SK-N-SH treated with all-trans-retinoic acid at 6 μM for 48 hours (cell line): ENCODE measurements around the gene PCDHB3.
"Not testable (repeated sequence)": the region's sequence is repeated elsewhere in the genome, so short reads cannot be mapped to it uniquely, and the experiment has no call there.

Experiments
- ATAC-seq: fragments of 200-7000 bp; cut with Tn5 transposase; 3 replicates; pipeline ENCODE4 v1.9.1; 2020; ENCODE audit warnings: mild to moderate bottlenecking, moderate library complexity
- BACH2 ChIP-seq: fragments of 250-450 bp; sonication (Bioruptor Pico); IDR thresholded peaks from 2 replicates; pipeline ENCODE4 v1.9.0; 2021; ENCODE audit warnings: mild to moderate bottlenecking, borderline replicate concordance
- GLIS3 ChIP-seq: fragments of 250-450 bp; sonication (Bioruptor Pico); IDR thresholded peaks from 2 replicates; pipeline ENCODE4 v1.5.0; 2020; ENCODE audit warnings: mild to moderate bottlenecking, moderate library complexity
- OSR1 ChIP-seq: fragments of 250-450 bp; sonication (Bioruptor Pico); IDR thresholded peaks from 2 replicates; pipeline ENCODE4 v1.8.0; 2022; ENCODE audit warnings: moderate library complexity, mild to moderate bottlenecking, inconsistent platforms
- PPARA ChIP-seq: fragments of 250-450 bp; sonication (Bioruptor Pico); IDR thresholded peaks from 2 replicates; pipeline ENCODE4 v1.5.0; 2020; ENCODE audit warnings: mild to moderate bottlenecking, borderline replicate concordance
- RARB ChIP-seq: fragments of 250-450 bp; sonication (Bioruptor Pico); IDR thresholded peaks from 2 replicates; pipeline ENCODE4 v1.8.0; 2021; ENCODE audit warnings: mild to moderate bottlenecking, moderate library complexity
- SNAI2 ChIP-seq: fragments of 250-450 bp; sonication (Bioruptor Pico); IDR thresholded peaks from 2 replicates; pipeline ENCODE4 v1.5.0; 2020; ENCODE audit warnings: mild to moderate bottlenecking, moderate library complexity
- TCF4 ChIP-seq: fragments of 250-450 bp; sonication (Bioruptor Pico); IDR thresholded peaks from 2 replicates; pipeline ENCODE4 v1.8.0; 2021; ENCODE audit warnings: mild to moderate bottlenecking, moderate library complexity, borderline replicate concordance
- TOX ChIP-seq: fragments of 250-450 bp; sonication (Bioruptor Pico); IDR thresholded peaks from 2 replicates; pipeline ENCODE4 v1.8.0; 2021; ENCODE audit warnings: mild to moderate bottlenecking, moderate library complexity, borderline replicate concordance
- ZC3H10 ChIP-seq: fragments of 250-450 bp; sonication (Bioruptor Pico); IDR thresholded peaks from 2 replicates; pipeline ENCODE4 v1.5.1; 2021; ENCODE audit warnings: mild to moderate bottlenecking, moderate library complexity
- ZFP3 ChIP-seq: fragments of 250-450 bp; sonication (Bioruptor Pico); IDR thresholded peaks from 2 replicates; pipeline ENCODE4 v1.5.0; 2020; ENCODE audit warnings: mild to moderate bottlenecking, moderate library complexity
- ZFP30 ChIP-seq: fragments of 450-650 bp; formaldehyde crosslinking; IDR thresholded peaks from 2 replicates; pipeline ENCODE4 v1.5.0; 2022; ENCODE audit warnings: mild to moderate bottlenecking, moderate library complexity
- ZNF8 ChIP-seq: fragments of 450-650 bp; formaldehyde crosslinking; IDR thresholded peaks from 2 replicates; pipeline ENCODE4 v1.5.0; 2020; ENCODE audit warnings: mild to moderate bottlenecking, moderate library complexity
- TF ChIP-seq, protein P1 (sequence below): fragments of 250-450 bp; sonication (Bioruptor Pico); IDR thresholded peaks from 2 replicates; pipeline ENCODE4 v1.5.1; 2021; ENCODE audit warnings: mild to moderate bottlenecking, moderate library complexity
- TF ChIP-seq, protein P2 (sequence below): fragments of 250-450 bp; sonication (Bioruptor Pico); IDR thresholded peaks from 2 replicates; pipeline ENCODE4 v1.5.1; 2020; ENCODE audit warnings: low read depth, mild to moderate bottlenecking, moderate library complexity
- TF ChIP-seq, protein P3 (sequence below): fragments of 250-450 bp; sonication (Bioruptor Pico); IDR thresholded peaks from 2 replicates; pipeline ENCODE4 v1.8.0; 2020; ENCODE audit warnings: mild to moderate bottlenecking, moderate library complexity, borderline replicate concordance
- TF ChIP-seq, protein P4 (sequence below): fragments of 250-450 bp; sonication (Bioruptor Pico); IDR thresholded peaks from 2 replicates; pipeline ENCODE4 v1.5.0; 2020; ENCODE audit warnings: mild to moderate bottlenecking, moderate library complexity
- TF ChIP-seq, protein P5 (sequence below): fragments of 250-450 bp; sonication (Bioruptor Pico); IDR thresholded peaks from 2 replicates; pipeline ENCODE4 v1.8.0; 2021; ENCODE audit warnings: low read depth, mild to moderate bottlenecking, moderate library complexity, borderline replicate concordance

Gene PCDHB3

DNA sequence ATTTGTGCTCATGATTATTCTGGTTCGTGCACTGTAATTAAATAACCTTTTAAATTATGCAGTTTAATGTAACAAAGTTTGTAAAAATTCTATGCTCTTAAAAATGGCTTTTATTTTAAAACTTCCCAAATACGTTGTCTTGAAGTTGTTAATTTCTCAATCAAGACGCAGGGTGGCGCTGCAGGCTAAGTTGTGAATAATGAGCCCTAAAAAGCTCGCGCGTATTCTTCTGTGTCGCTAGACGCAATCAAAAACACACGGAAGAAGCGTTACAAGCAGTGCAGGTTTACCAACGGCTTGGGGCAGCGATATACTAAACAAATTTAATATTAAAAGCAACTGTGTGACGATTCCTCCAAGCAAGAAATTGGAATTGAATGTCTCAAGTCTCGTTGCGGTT is 21.3 kb downstream of the PCDHB3 start, which contains the start of gene PCDHB4:
TSS of gene PCDHB4 (plus strand) at position 256 of the 400 bp plus-strand sequence. CDS start 181 bp downstream, outside the sequence.
- TF ChIP-seq ZFP30 (CRISPR knock-in tag) (no peak), TCF4 (CRISPR knock-in tag) (no peak), OSR1 (CRISPR knock-in tag) (no peak), ZFP3 (CRISPR knock-in tag) (no peak), ZC3H10 (CRISPR knock-in tag) (no peak), BACH2 (no peak), GLIS3 (CRISPR knock-in tag) (no peak), SNAI2 (CRISPR knock-in tag) (no peak), RARB (CRISPR knock-in tag) (no peak)
- TF ChIP-seq, protein P1, sequence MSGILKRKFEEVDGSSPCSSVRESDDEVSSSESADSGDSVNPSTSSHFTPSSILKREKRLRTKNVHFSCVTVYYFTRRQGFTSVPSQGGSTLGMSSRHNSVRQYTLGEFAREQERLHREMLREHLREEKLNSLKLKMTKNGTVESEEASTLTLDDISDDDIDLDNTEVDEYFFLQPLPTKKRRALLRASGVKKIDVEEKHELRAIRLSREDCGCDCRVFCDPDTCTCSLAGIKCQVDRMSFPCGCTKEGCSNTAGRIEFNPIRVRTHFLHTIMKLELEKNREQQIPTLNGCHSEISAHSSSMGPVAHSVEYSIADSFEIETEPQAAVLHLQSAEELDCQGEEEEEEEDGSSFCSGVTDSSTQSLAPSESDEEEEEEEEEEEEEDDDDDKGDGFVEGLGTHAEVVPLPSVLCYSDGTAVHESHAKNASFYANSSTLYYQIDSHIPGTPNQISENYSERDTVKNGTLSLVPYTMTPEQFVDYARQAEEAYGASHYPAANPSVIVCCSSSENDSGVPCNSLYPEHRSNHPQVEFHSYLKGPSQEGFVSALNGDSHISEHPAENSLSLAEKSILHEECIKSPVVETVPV, result no peak
- TF ChIP-seq, protein P2, sequence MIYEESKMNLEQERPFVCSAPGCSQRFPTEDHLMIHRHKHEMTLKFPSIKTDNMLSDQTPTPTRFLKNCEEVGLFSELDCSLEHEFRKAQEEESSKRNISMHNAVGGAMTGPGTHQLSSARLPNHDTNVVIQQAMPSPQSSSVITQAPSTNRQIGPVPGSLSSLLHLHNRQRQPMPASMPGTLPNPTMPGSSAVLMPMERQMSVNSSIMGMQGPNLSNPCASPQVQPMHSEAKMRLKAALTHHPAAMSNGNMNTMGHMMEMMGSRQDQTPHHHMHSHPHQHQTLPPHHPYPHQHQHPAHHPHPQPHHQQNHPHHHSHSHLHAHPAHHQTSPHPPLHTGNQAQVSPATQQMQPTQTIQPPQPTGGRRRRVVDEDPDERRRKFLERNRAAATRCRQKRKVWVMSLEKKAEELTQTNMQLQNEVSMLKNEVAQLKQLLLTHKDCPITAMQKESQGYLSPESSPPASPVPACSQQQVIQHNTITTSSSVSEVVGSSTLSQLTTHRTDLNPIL (CRISPR knock-in tag), result no peak
- TF ChIP-seq, protein P3, sequence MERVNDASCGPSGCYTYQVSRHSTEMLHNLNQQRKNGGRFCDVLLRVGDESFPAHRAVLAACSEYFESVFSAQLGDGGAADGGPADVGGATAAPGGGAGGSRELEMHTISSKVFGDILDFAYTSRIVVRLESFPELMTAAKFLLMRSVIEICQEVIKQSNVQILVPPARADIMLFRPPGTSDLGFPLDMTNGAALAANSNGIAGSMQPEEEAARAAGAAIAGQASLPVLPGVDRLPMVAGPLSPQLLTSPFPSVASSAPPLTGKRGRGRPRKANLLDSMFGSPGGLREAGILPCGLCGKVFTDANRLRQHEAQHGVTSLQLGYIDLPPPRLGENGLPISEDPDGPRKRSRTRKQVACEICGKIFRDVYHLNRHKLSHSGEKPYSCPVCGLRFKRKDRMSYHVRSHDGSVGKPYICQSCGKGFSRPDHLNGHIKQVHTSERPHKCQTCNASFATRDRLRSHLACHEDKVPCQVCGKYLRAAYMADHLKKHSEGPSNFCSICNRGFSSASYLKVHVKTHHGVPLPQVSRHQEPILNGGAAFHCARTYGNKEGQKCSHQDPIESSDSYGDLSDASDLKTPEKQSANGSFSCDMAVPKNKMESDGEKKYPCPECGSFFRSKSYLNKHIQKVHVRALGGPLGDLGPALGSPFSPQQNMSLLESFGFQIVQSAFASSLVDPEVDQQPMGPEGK (CRISPR knock-in tag), result no peak

DNA sequence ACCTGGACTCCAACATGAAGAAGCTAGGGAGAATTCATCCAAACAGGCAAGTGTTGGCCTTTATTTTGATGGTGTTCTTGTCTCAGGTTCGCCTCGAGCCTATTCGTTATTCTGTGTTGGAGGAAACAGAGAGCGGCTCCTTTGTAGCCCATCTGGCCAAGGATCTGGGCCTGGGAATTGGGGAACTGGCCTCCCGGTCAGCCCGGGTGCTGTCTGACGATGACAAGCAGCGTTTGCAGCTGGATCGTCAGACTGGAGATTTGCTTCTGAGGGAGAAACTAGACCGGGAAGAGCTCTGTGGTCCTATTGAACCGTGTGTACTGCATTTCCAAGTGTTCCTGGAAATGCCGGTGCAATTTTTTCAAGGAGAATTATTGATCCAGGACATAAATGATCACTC is 21.7 kb downstream of the PCDHB3 start:
- no peak; the same call in 2 of the 3 replicates for ATAC-seq
- TF ChIP-seq, protein P1, result no peak
- TF ChIP-seq, protein P4, sequence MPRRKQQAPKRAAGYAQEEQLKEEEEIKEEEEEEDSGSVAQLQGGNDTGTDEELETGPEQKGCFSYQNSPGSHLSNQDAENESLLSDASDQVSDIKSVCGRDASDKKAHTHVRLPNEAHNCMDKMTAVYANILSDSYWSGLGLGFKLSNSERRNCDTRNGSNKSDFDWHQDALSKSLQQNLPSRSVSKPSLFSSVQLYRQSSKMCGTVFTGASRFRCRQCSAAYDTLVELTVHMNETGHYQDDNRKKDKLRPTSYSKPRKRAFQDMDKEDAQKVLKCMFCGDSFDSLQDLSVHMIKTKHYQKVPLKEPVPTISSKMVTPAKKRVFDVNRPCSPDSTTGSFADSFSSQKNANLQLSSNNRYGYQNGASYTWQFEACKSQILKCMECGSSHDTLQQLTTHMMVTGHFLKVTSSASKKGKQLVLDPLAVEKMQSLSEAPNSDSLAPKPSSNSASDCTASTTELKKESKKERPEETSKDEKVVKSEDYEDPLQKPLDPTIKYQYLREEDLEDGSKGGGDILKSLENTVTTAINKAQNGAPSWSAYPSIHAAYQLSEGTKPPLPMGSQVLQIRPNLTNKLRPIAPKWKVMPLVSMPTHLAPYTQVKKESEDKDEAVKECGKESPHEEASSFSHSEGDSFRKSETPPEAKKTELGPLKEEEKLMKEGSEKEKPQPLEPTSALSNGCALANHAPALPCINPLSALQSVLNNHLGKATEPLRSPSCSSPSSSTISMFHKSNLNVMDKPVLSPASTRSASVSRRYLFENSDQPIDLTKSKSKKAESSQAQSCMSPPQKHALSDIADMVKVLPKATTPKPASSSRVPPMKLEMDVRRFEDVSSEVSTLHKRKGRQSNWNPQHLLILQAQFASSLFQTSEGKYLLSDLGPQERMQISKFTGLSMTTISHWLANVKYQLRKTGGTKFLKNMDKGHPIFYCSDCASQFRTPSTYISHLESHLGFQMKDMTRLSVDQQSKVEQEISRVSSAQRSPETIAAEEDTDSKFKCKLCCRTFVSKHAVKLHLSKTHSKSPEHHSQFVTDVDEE, result no peak
- TF ChIP-seq TOX (CRISPR knock-in tag), result no peak

More for the DNA sequence above, 21.3 kb downstream of the PCDHB3 start, which contains the start of gene PCDHB4:
- no peak for ATAC-seq

DNA sequence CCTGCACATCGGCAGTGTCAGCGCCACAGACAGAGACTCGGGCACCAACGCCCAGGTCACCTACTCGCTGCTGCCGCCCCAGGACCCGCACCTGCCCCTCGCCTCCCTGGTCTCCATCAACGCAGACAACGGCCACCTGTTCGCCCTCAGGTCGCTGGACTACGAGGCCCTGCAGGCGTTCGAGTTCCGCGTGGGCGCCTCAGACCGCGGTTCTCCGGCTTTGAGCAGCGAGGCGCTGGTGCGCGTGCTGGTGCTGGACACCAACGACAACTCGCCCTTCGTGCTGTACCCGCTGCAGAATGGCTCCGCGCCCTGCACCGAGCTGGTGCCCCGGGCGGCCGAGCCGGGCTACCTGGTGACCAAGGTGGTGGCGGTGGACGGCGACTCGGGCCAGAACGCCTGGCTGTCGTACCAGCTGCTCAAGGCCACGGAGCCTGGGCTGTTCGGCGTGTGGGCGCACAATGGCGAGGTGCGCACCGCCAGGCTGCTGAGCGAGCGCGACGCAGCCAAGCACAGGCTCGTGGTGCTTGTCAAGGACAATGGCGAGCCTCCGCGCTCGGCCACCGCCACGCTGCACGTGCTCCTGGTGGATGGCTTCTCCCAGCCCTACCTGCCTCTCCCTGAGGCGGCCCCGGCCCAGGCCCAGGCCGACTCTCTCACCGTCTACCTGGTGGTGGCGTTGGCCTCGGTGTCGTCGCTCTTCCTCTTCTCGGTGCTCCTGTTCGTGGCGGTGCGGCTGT is 23.3 kb downstream of the PCDHB3 start:
- ATAC-seq, result not testable (repeated sequence)

DNA sequence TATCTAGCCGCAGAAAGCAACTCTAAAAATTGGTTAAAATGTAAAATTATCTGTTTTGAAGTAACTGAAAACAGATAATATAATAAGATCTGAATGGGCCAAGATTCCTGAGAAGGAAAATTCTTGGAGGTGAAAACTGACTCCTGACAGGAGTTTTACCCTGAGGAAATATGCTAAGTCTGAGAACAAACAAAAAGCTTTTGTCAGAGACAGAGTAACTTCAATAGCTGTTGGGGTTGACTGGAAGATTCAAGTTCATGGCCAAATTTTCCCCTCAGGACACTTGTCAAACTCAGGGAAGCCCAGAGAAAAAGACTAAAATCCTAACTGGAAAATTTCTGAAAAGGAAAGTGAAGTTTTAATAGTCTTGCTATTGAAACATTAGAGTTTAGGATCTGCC is 27.0 kb downstream of the PCDHB3 start:
- no peak for ATAC-seq
- TF ChIP-seq TCF4 (CRISPR knock-in tag), result no peak
- TF ChIP-seq PPARA (CRISPR knock-in tag), result no peak
- no peak for TF ChIP-seq ZFP3 (CRISPR knock-in tag)
- no peak for TF ChIP-seq TOX (CRISPR knock-in tag)
- no peak for TF ChIP-seq BACH2
- TF ChIP-seq, protein P1, result no peak
- TF ChIP-seq, protein P3 (CRISPR knock-in tag), result no peak
- TF ChIP-seq ZNF8 (CRISPR knock-in tag), result no peak
- TF ChIP-seq, protein P5, sequence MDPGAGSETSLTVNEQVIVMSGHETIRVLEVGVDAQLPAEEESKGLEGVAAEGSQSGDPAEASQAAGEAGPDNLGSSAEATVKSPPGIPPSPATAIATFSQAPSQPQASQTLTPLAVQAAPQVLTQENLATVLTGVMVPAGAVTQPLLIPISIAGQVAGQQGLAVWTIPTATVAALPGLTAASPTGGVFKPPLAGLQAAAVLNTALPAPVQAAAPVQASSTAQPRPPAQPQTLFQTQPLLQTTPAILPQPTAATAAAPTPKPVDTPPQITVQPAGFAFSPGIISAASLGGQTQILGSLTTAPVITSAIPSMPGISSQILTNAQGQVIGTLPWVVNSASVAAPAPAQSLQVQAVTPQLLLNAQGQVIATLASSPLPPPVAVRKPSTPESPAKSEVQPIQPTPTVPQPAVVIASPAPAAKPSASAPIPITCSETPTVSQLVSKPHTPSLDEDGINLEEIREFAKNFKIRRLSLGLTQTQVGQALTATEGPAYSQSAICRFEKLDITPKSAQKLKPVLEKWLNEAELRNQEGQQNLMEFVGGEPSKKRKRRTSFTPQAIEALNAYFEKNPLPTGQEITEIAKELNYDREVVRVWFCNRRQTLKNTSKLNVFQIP (CRISPR knock-in tag), result no peak
